Activated CD8-positive, alpha-beta T cell treated with anti-CD3 and anti-CD28 coated beads for 36 hours (primary cell): ENCODE measurements around the gene FGD4. TPM values are rescaled to one million over a fixed set of nuclear protein-coding genes. Genes with fewer than 3 reads are reported as not detected.
A peak's percentile ranks its signal among the peaks of the same experiment; 100 is the strongest.

Experiments used
- ATAC-seq: fragments of 200-7000 bp; cut with Tn5 transposase; one replicate; pipeline ENCODE4 v1.10.0; 2021; ENCODE audit warnings: mild to moderate bottlenecking, moderate library complexity
- CTCF ChIA-PET: fragments of 350-600 bp; sonication (Branson Sonifier 250); formaldehyde crosslinking; loops from one replicate; lab custom pipeline; 2021; ENCODE audit warnings: antibody characterized with exemption; lab: Charles Lee
- POLR2A ChIA-PET: fragments of 350-600 bp; sonication (Branson Sonifier 250); formaldehyde crosslinking; loops from one replicate; lab custom pipeline; 2021; ENCODE audit warnings: antibody characterized with exemption; lab: Charles Lee
- DNase-seq: peaks from one replicate; pipeline ENCODE4 v3.0.0-alpha.2; 2020
- H3K27ac Mint-ChIP-seq: one replicate; pipeline ENCODE4 v1.8.0; 2021; ENCODE audit warnings: mild to moderate bottlenecking, mixed read lengths
- H3K27me3 Mint-ChIP-seq: one replicate; pipeline ENCODE4 v1.8.0; 2021; ENCODE audit warnings: mixed read lengths
- H3K36me3 Mint-ChIP-seq: one replicate; pipeline ENCODE4 v1.8.0; 2021; ENCODE audit warnings: low read depth, mixed read lengths
- H3K4me1 Mint-ChIP-seq: one replicate; pipeline ENCODE4 v1.8.0; 2021; ENCODE audit warnings: low read depth, mixed read lengths
- H3K4me3 Mint-ChIP-seq: one replicate; pipeline ENCODE4 v1.8.0; 2021; ENCODE audit warnings: mild to moderate bottlenecking, moderate library complexity, mixed read lengths
- H3K9me3 Mint-ChIP-seq: one replicate; pipeline ENCODE4 v1.8.0; 2021; ENCODE audit warnings: mixed read lengths
- CTCF ChIP-seq: fragments of 200-600 bp; IDR thresholded peaks from one replicate; pipeline ENCODE4 v1.8.0; 2022; ENCODE audit warnings: antibody characterized with exemption, mild to moderate bottlenecking
- intact Hi-C: fragments of 100-400 bp; cut with micrococcal nuclease; formaldehyde crosslinking; loops from one replicate; pipeline ENCODE4 v1.10.0; 2022
- total RNA-seq, 2 experiments: library from RNA; stranded (reverse); gene quantifications; one replicate each; pipeline ENCODE4 v1.2.3, GENCODE V29; 2021

FGD4 gene
- total RNA-seq, 2 experiments from 2014 or later, result 0.05 to 0.25 TPM

GRCh38 chr12:32444895-32445294 is 45.5 kb downstream of the FGD4 start:
- Mint-ChIP-seq H3K4me1 (peaks cover 8% of the 10 kb centered on the region), H3K27ac (no peak overlapping the region), H3K27me3 (no peaks in the 10 kb centered on the region), H3K4me3 (no peak overlapping the region), H3K36me3 (no peaks in the 10 kb centered on the region), H3K9me3 (no peaks in the 10 kb centered on the region)
- DNase-seq (no peak), ATAC-seq (no peak)
- POLR2A ChIA-PET, result no interaction called here
- intact Hi-C loops, result no loop called here
- CTCF ChIA-PET, result no interaction called here
- no peak for TF ChIP-seq CTCF

- TF ChIP-seq CTCF, result no peak
- DNase-seq (no peak), ATAC-seq (no peak)
- intact Hi-C loops, result no loop called here
- ChIA-PET POLR2A (no interaction called here), CTCF (no interaction called here)
- no peaks in the 10 kb centered on the region for H3K9me3 Mint-ChIP-seq
- no peaks in the 10 kb centered on the region for H3K27me3 Mint-ChIP-seq
- no peaks in the 10 kb centered on the region for H3K36me3 Mint-ChIP-seq
- H3K4me3 Mint-ChIP-seq, result no peak overlapping the region
- H3K27ac Mint-ChIP-seq, result no peak overlapping the region
- H3K4me1 Mint-ChIP-seq, result peaks cover 8% of the 10 kb centered on the region
These were observed 46.0 kb downstream of the FGD4 start for GRCh38 chr12:32445356-32445755.

- CTCF ChIA-PET, result interaction anchor here (0.9 kb wide), 1 partner anchor 309 kb away, joined by 3 read pairs; the partner anchor contains the start of gene YARS2
These were observed 47.2 kb downstream of the FGD4 start for GRCh38 chr12:32446316-32447119.

GRCh38 chr12:32448586-32448985 is 49.2 kb downstream of the FGD4 start:
- DNase-seq (no peak), ATAC-seq (peak; percentile 53)
- Mint-ChIP-seq H3K4me3 (no peak overlapping the region), H3K4me1 (peaks cover 8% of the 10 kb centered on the region), H3K27ac (no peak overlapping the region), H3K9me3 (no peaks in the 10 kb centered on the region), H3K27me3 (no peaks in the 10 kb centered on the region), H3K36me3 (no peaks in the 10 kb centered on the region)
- CTCF ChIA-PET, result no interaction called here
- intact Hi-C loops, result no loop called here
- TF ChIP-seq CTCF, result no peak
- POLR2A ChIA-PET, result no interaction called here

More at GRCh38 chr12:32446316-32447119, 47.2 kb downstream of the FGD4 start:
- intact Hi-C loops, result no loop called here
- ATAC-seq (no peak), DNase-seq (no peak)
- no peak for TF ChIP-seq CTCF
- Mint-ChIP-seq H3K4me3 (no peak overlapping the region), H3K27ac (no peak overlapping the region), H3K36me3 (no peaks in the 10 kb centered on the region), H3K9me3 (no peaks in the 10 kb centered on the region), H3K27me3 (no peaks in the 10 kb centered on the region), H3K4me1 (peaks cover 8% of the 10 kb centered on the region)
- POLR2A ChIA-PET, result no interaction called here

- ATAC-seq, result no peak
These were observed 51.0 kb downstream of the FGD4 start for GRCh38 chr12:32450363-32450762.

More at GRCh38 chr12:32450363-32450762, 51.0 kb downstream of the FGD4 start:
- intact Hi-C loops, result no loop called here
- Mint-ChIP-seq H3K36me3 (no peaks in the 10 kb centered on the region), H3K27me3 (no peaks in the 10 kb centered on the region), H3K4me3 (no peak overlapping the region), H3K9me3 (no peaks in the 10 kb centered on the region), H3K4me1 (peaks cover 8% of the 10 kb centered on the region), H3K27ac (no peak overlapping the region)
- no peak for DNase-seq
- POLR2A ChIA-PET, result no interaction called here
- TF ChIP-seq CTCF, result no peak
- CTCF ChIA-PET, result no interaction called here
